ENCODE results near the gene PSME4. TPM values are rescaled to one million over a fixed set of nuclear protein-coding genes. Genes with fewer than 3 reads are reported as not detected.

The PSME4 gene
- total and polyA plus RNA-seq, 10 of the 15 experiments (the other 5 are each of a cell fraction or from before 2014, with no cell fraction given) = 11.1 to 56.2 (median 32.1) TPM

DNA sequence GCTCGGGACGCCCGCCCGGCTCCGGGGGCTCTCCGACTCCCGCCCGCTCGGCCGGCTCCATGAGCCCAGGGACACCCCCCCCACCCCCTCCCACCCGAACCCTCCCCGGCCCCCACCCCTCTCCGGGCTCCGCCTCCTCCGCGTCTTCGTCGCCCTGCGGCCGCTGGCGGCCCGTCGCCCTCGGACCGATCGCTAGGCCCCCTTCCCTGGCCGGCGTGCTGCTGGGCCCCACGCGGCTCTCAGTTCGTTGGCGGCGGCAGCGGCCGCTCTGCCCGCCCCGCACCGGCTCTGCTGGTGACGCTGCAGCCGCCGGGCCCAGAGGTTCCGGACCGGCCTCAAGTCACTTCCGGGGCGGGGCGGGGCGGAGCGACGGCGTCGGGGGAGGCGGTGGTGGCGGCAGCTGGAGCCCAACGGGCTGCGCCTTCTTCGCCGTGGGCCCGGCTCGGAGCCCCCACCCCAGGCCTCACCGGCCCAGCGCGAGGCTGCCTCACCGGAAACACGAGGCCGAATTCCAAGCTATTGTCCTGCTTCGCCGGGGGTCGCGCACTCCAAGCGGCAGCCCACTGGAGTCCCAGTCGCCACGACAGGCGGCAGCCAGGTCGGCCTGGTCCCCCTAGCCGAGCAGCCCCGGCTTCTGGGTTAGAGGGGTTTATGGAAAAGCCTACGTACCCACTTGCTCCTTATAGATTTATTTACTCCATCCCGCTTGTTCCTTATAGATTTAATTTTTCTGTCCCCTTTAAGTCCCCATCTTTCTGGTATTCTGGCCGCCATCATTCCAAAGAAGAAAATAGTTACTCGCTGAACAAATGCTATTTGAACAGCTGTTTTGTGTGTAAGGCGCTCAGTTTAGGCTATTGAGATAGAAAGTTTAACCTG is at the start of gene PSME4 (continued):
- TF ChIP-seq MTA3 (IDR thresholded peaks at IDR 0.05; ENCODE audit: borderline replicate concordance, low read length) (no peak), RFX5 (IDR thresholded peaks at IDR 0.05; ENCODE audit: low read depth, low read length) (no peak), LARP7 (IDR thresholded peaks at IDR 0.05) (peak; percentile 85), CBX5 (IDR thresholded peaks at IDR 0.05; ENCODE audit: low read depth) (no peak), WRNIP1 (IDR thresholded peaks at IDR 0.05; ENCODE audit: borderline replicate concordance, low read depth, low read length) (no peak), CREB1 (IDR thresholded peaks at IDR 0.05; ENCODE audit: low read depth) (peak; percentile 88), NFYA (IDR thresholded peaks at IDR 0.05; ENCODE audit: borderline replicate concordance, low read depth, low read length) (no peak), BHLHE40 (IDR thresholded peaks at IDR 0.05; ENCODE audit: borderline replicate concordance in 1 of 2, low read depth in 2 of 2, low read length in 1 of 2) (peak in 1 of 2 experiments; percentile 64; a peak in 2 of 4 replicates), NFYB (IDR thresholded peaks at IDR 0.05; ENCODE audit: insufficient read depth, low read depth, low read length) (no peak), BACH1 (IDR thresholded peaks at IDR 0.05; ENCODE audit: borderline replicate concordance) (peak; percentile 87; the same call in 1 of the 2 replicates), GABPA (IDR thresholded peaks at IDR 0.05; ENCODE audit: low read depth) (peak; percentile 39; the same call in 1 of the 2 replicates), MTA2 (IDR thresholded peaks at IDR 0.05; ENCODE audit: low read depth) (no peak), POLR2A (IDR thresholded peaks at IDR 0.05; ENCODE audit: low read depth, low read length) (peak; percentile 98)
- TF ChIP-seq, protein P1, sequence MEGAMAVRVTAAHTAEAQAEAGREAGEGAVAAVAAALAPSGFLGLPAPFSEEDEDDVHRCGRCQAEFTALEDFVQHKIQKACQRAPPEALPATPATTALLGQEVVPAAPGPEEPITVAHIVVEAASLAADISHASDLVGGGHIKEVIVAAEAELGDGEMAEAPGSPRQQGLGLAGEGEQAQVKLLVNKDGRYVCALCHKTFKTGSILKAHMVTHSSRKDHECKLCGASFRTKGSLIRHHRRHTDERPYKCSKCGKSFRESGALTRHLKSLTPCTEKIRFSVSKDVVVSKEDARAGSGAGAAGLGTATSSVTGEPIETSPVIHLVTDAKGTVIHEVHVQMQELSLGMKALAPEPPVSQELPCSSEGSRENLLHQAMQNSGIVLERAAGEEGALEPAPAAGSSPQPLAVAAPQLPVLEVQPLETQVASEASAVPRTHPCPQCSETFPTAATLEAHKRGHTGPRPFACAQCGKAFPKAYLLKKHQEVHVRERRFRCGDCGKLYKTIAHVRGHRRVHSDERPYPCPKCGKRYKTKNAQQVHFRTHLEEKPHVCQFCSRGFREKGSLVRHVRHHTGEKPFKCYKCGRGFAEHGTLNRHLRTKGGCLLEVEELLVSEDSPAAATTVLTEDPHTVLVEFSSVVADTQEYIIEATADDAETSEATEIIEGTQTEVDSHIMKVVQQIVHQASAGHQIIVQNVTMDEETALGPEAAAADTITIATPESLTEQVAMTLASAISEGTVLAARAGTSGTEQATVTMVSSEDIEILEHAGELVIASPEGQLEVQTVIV (IDR thresholded peaks at IDR 0.05; ENCODE audit: borderline replicate concordance, partially characterized antibody) = no peak
- TF ChIP-seq, protein P2, sequence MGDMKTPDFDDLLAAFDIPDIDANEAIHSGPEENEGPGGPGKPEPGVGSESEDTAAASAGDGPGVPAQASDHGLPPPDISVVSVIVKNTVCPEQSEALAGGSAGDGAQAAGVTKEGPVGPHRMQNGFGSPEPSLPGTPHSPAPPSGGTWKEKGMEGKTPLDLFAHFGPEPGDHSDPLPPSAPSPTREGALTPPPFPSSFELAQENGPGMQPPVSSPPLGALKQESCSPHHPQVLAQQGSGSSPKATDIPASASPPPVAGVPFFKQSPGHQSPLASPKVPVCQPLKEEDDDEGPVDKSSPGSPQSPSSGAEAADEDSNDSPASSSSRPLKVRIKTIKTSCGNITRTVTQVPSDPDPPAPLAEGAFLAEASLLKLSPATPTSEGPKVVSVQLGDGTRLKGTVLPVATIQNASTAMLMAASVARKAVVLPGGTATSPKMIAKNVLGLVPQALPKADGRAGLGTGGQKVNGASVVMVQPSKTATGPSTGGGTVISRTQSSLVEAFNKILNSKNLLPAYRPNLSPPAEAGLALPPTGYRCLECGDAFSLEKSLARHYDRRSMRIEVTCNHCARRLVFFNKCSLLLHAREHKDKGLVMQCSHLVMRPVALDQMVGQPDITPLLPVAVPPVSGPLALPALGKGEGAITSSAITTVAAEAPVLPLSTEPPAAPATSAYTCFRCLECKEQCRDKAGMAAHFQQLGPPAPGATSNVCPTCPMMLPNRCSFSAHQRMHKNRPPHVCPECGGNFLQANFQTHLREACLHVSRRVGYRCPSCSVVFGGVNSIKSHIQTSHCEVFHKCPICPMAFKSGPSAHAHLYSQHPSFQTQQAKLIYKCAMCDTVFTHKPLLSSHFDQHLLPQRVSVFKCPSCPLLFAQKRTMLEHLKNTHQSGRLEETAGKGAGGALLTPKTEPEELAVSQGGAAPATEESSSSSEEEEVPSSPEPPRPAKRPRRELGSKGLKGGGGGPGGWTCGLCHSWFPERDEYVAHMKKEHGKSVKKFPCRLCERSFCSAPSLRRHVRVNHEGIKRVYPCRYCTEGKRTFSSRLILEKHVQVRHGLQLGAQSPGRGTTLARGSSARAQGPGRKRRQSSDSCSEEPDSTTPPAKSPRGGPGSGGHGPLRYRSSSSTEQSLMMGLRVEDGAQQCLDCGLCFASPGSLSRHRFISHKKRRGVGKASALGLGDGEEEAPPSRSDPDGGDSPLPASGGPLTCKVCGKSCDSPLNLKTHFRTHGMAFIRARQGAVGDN (IDR thresholded peaks at IDR 0.05) = peak; percentile 75
- TF ChIP-seq, protein P3, sequence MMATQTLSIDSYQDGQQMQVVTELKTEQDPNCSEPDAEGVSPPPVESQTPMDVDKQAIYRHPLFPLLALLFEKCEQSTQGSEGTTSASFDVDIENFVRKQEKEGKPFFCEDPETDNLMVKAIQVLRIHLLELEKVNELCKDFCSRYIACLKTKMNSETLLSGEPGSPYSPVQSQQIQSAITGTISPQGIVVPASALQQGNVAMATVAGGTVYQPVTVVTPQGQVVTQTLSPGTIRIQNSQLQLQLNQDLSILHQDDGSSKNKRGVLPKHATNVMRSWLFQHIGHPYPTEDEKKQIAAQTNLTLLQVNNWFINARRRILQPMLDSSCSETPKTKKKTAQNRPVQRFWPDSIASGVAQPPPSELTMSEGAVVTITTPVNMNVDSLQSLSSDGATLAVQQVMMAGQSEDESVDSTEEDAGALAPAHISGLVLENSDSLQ (IDR thresholded peaks at IDR 0.05) = no peak
- TF ChIP-seq, protein P4, sequence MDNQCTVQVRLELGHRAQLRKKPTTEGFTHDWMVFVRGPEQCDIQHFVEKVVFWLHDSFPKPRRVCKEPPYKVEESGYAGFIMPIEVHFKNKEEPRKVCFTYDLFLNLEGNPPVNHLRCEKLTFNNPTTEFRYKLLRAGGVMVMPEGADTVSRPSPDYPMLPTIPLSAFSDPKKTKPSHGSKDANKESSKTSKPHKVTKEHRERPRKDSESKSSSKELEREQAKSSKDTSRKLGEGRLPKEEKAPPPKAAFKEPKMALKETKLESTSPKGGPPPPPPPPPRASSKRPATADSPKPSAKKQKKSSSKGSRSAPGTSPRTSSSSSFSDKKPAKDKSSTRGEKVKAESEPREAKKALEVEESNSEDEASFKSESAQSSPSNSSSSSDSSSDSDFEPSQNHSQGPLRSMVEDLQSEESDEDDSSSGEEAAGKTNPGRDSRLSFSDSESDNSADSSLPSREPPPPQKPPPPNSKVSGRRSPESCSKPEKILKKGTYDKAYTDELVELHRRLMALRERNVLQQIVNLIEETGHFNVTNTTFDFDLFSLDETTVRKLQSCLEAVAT (IDR thresholded peaks at IDR 0.05) = no peak
- TF ChIP-seq, protein P5, sequence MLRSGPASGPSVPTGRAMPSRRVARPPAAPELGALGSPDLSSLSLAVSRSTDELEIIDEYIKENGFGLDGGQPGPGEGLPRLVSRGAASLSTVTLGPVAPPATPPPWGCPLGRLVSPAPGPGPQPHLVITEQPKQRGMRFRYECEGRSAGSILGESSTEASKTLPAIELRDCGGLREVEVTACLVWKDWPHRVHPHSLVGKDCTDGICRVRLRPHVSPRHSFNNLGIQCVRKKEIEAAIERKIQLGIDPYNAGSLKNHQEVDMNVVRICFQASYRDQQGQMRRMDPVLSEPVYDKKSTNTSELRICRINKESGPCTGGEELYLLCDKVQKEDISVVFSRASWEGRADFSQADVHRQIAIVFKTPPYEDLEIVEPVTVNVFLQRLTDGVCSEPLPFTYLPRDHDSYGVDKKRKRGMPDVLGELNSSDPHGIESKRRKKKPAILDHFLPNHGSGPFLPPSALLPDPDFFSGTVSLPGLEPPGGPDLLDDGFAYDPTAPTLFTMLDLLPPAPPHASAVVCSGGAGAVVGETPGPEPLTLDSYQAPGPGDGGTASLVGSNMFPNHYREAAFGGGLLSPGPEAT (IDR thresholded peaks at IDR 0.05; ENCODE audit: low read depth) = 0 out of 2 replicates have a peak, but pooled peaks have one; percentile 13

All from GM12878 (cell line).